NCI-H82 treated with DMSO at 0.1 percent for 48 hours (cell line): Measurements from ENCODE around the gene SNAPC4.

Source experiments
- DNase-seq: peaks from one replicate; lab custom pipeline; 2025; ENCODE audit not compliant: unreplicated experiment; lab: John Stamatoyannopoulos, UW

Gene SNAPC4

GRCh38 chr9:136392538-136393449 lies 7.2 kb downstream of the SNAPC4 start:
- no peak for DNase-seq

DNA sequence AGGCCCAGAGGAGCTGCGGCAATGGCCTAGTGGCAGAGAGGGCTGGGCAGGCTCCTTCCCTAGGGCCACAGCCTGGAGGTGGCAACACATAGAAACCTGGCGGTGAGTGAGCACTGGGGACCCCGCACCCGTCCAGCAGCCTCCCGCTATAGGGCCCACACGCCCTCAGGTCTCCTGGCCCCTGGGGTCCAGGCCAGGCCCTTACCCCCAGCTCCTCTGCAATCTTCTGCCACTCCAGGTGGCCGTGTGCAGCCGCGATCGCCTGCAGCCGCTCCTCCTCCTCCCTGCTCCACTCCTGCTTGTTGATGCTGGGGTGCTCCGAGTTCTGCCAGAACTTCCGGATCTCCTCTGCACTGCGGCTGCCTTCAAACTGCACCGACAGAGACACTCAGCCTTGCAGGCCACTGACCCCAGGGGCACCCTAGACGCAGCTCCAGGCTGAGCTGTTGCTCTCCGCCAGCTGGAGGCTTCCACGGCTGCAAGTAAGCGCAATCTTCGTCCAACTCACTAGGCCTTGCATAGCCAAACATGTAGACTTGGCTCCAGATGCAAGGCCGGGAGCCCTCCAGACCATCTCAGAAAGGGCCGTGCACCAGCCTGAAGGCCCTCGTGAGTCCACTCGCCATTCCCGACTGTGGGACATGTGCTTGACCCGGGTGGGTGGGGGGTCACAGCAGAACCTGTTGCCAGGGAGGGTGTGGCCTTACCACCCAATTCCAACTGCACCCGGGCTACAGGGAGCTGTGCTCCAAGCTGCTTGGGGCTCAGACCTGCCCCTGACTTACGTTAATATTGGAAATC lies 8.0 kb downstream of the SNAPC4 start:
- DNase-seq = no peak

GRCh38 chr9:136389396-136389795 lies 10.6 kb downstream of the SNAPC4 start:
- no peak for DNase-seq

DNA sequence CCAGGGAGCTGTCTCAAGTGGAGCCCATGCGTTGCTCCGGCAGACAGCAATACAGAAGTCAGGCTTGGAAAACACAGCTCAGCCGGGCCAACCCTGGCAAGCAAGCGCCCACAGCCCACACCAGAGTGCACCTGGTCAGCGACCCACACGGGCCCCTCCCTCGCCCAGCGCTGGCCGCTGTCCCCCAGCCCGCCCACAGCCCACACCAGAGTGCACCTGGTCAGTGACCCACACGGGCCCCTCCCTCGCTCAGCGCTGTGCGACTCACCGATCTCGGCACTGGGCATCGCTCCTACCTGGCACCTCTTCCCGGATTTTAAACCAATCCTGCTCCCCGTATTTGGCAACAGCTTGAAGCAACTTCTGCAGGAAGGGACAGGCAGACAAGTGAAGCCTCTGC lies 12.8 kb downstream of the SNAPC4 start:
- no peak for DNase-seq

DNA sequence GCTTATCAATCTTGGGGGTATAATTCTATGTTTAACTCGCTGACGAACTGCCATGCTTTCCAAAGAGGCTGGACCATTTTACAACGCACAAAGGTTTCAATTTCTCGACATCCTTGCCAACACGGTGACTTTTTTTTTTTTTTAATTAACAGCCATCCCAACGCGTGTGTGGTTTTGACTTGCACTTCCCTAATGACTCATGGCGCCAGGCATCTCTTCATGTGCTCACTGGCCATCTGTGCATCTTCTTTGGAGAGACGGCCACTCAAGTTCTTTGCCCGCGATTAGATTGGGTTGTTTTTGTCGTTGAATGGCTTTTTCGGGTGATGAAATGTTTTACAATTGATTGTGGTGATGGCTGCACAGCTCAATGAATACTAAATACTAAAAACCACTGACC lies 14.0 kb downstream of the SNAPC4 start:
- no peak for DNase-seq

GRCh38 chr9:136385015-136385414 lies 15.0 kb downstream of the SNAPC4 start:
- no peak for DNase-seq

DNA sequence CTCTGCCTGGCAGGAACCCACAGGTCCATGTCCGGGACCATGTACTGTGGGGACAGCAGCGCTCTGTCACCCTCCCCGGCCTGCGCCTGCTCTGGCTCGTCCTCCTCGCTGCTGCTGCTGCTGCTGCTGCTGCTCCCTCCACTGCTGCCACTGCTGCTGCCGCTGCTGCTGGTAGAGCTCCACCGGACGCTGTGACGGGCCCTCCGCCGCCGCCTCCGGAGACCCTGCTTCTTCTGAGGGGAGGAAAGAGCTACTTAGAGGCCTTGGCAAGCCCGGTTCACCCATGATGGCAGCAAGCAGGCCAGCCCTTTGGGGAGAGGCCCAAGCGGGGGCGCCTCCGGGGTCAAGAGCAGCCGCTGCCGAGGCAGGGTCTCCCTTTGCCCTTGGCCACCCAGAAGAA lies 16.5 kb downstream of the SNAPC4 start:
- no peak for DNase-seq

DNA sequence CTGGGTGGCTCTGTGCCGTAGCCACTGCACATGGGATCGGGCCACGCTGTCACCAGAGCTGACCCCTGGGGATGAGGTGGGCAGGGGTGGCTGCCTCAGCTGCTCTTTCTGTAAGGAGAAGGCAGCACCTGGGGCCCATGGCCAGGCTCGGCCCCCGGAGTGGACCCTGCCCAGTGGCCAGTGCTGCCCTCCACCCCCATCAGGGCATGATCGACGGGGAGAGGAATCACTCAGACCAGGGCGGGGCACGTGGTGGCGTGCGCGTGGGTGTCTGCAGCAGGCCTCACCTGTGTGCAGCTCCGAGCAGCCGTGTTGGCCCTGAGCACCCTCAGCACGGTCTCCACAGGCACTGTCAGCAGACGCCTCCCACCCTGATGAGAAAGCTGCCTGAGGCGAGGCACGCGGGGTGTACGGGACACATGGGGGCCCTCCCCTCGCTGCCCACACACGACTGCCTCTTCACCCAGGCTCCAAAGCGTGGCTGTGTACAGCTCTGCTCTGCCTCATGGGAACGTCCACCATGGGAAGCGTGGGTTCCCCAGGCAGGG lies 17.9 kb downstream of the SNAPC4 start:
- no peak for DNase-seq

GRCh38 chr9:136381311-136381710 lies 18.7 kb downstream of the SNAPC4 start:
- DNase-seq = no peak

DNA sequence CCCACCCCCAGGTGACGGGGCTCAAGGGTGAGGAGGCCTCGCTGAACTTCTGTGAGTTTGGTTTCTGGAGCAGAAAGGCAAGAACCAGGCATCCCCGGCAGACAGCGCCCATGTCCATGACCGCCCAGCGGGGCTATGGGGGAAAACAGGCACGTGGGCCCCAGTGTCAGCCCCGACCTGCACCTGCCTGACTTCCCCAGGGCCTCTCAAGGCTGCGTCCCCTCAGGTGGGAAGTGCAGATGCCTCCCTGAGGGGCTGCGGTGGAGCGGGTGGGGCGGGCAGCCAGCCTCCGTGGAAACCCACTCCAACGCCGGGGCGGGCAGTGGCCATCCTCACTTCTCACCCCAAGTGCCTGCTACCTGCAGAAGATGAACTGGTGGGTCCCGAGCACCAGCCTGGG lies 19.6 kb downstream of the SNAPC4 start:
- DNase-seq = no peak

- no peak for DNase-seq
Measured at GRCh38 chr9:136379891-136380290, 20.1 kb downstream of the SNAPC4 start.

DNA sequence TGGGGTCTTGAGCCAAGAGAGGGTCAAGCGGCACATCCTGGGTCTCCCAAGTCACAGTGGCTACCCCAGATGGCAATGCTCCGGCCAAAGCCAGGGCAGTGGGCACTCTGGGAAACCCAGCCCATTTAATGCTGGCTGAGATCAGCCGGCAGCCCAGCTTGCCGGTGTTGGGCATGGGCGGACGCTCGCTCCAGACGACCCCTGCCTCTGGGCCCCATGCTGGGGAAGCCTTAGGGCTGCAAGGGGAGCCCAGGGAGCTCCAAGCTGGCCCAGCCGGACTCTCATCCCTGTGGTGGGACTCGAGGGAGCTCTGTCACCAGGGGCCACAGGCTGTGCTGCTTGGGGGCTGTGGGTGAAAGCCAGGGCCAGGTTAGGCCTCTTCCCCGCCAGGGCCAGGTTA lies 20.6 kb downstream of the SNAPC4 start:
- no peak for DNase-seq

- DNase-seq = no peak
Measured at GRCh38 chr9:136379003-136379287, 21.0 kb downstream of the SNAPC4 start.

GRCh38 chr9:136378170-136379002 lies 21.6 kb downstream of the SNAPC4 start:
- no peak for DNase-seq

GRCh38 chr9:136377341-136378169 lies 22.4 kb downstream of the SNAPC4 start:
- no peak for DNase-seq

DNA sequence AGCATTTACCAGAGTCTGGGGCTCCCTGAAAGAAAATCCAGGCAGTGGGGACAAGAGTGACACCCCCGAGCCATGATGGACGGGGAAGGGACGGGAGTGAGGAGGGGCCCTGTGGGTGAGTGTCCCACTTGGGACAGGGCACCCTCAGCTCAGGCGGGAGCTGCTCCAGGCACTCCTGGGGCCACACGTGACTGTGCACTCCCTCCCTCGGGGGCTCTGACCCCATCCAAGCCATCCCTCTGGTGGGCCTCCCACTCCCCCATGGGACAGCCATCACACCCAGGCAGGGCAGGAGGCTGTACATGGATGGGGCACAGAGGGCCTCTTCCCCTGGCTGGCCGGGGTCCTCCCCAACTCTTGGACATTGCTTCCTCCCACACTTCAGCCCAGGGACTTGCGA lies 23.5 kb downstream of the SNAPC4 start:
- no peak for DNase-seq

DNA sequence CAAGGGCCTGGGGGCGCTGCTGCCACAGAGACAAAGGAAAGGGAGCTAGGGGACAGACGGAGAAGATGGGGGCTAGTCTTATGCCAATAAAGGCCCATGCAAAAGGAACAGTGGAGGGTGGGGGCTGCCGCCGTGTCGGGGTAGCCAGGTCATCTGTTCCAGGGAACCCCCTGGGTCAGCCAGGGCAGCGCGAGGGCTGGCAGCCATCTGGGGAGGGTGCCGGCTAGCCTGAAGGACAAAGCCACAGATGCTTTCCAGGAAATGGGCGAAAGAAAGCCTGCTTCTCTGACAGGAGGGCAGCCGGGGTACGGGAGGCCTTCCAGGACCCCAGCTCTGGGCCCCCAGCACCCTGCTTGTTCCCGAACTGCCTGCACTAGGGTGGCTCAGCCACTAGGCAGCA lies 24.9 kb downstream of the SNAPC4 start:
- no peak for DNase-seq

- no peak for DNase-seq
Measured at GRCh38 chr9:136374183-136374575, 25.8 kb downstream of the SNAPC4 start.

GRCh38 chr9:136373300-136374182 lies 26.4 kb downstream of the SNAPC4 start, which contains the start of gene CARD9:
Gene CARD9, minus strand, starts transcription at chr9:136373669. Its CDS starts 1,591 bp downstream, at chr9:136372078.
- no peak for DNase-seq
